ENCODE results near the gene PPM1K.

GRCh38 chr4:88223516-88223915 lies 60.8 kb downstream of the PPM1K start:
- TF ChIP-seq POLR2A (IDR thresholded peaks at IDR 0.05) = no peak
- no peak for TF ChIP-seq CTCF (IDR thresholded peaks at IDR 0.05)
